K562 (cell line): ENCODE results near the gene DNAJC6. TPM values are rescaled to one million over a fixed set of nuclear protein-coding genes. Genes with fewer than 3 reads are reported as not detected.

Source experiments
- CCNT2 ChIP-seq: IDR thresholded peaks from 2 replicates; pipeline ENCODE4 v1.6.1; 2011; ENCODE audit warnings: borderline replicate concordance, low read depth, mild to moderate bottlenecking, moderate library complexity, mixed read lengths, low read length; ENCODE audit not compliant: insufficient read length; ENCODE audit errors: extremely low read depth
- CEBPB ChIP-seq: fragments of 450-650 bp; IDR thresholded peaks from 2 replicates; pipeline ENCODE4 v1.6.1; 2016; ENCODE audit warnings: missing genetic modification characterization, missing compliant biosample characterization
- DACH1 ChIP-seq: fragments of 450-650 bp; IDR thresholded peaks from 2 replicates; pipeline ENCODE4 v1.6.1; 2018; ENCODE audit not compliant: partially characterized antibody
- HSF4 ChIP-seq: fragments of 250-450 bp; sonication (Bioruptor Pico); IDR thresholded peaks from 2 replicates; pipeline ENCODE4 v2.1.2; 2022; ENCODE audit warnings: mild to moderate bottlenecking, moderate library complexity, borderline replicate concordance
- KDM2B ChIP-seq: fragments of 250-450 bp; sonication (Bioruptor Pico); IDR thresholded peaks from 2 replicates; pipeline ENCODE4 v1.8.0; 2021; ENCODE audit warnings: mild to moderate bottlenecking, moderate library complexity
- RB1 ChIP-seq: fragments of 450-650 bp; IDR thresholded peaks from 2 replicates; pipeline ENCODE4 v1.6.1; 2017; ENCODE audit warnings: low read depth, mild to moderate bottlenecking
- RFX5 ChIP-seq: IDR thresholded peaks from 2 replicates; pipeline ENCODE4 v1.6.1; 2011; ENCODE audit warnings: low read depth, mild to moderate bottlenecking, improper control_type of control experiment, low read length
- SFPQ ChIP-seq: fragments of 200-400 bp; formaldehyde crosslinking; IDR thresholded peaks from 2 replicates; pipeline ENCODE4 v1.6.1; 2017; ENCODE audit warnings: mild to moderate bottlenecking, low read depth, low read length, moderate library complexity
- SLC30A9 ChIP-seq: fragments of 250-450 bp; sonication (Bioruptor Pico); IDR thresholded peaks from 2 replicates; pipeline ENCODE4 v1.8.0; 2022; ENCODE audit warnings: mild to moderate bottlenecking, moderate library complexity
- SMAD4 ChIP-seq: fragments of 250-450 bp; sonication (Bioruptor Pico); conservative IDR thresholded peaks from 2 replicates; pipeline ENCODE4 v1.8.0; 2021; ENCODE audit warnings: inconsistent platforms, mild to moderate bottlenecking, moderate library complexity
- SRF ChIP-seq, 2 experiments: fragments of 250-450, 450-650 bp in 1 of 2; sonication (Bioruptor Pico) in 1 of 2; sonication (generic) in 1 of 2; formaldehyde crosslinking; IDR thresholded peaks; 2 replicates each; pipeline versions ENCODE4 v1.5.0 to v1.5.1; 2020 to 2022; ENCODE audit warnings: mild to moderate bottlenecking in 1 of 2, missing genetic modification reagents in 1 of 2
- ZFP36 ChIP-seq: fragments of 150-350 bp; IDR thresholded peaks from 2 replicates; pipeline ENCODE4 v1.6.1; 2018; ENCODE audit warnings: low read length, low read depth; ENCODE audit not compliant: partially characterized antibody
- polyA plus RNA-seq, 8 experiments: library from polyadenylated mRNA; depleted of rRNA in 4 of 8; stranded (reverse) in 5 of 8; unstranded in 3 of 8; fragments of >200 nt; fragmentation: Nextera tagmentation in 2 of 8; fragmentation: Illumina TruSeq in 1 of 8; extraction: Ambion mirVana in 2 of 8; extraction: Trizol in 1 of 8; gene quantifications; 2 replicates each; pipeline versions ENCODE4 v1.2.1 to v1.2.3, GENCODE V29; 2011 to 2014; ENCODE audit warnings: inconsistent platforms in 1 of 8, missing spikeins in 1 of 8
- total RNA-seq, 7 experiments: library from RNA; depleted of rRNA in 6 of 7; stranded (reverse); fragments of >200 nt in 6 of 7; fragmentation: Illumina TruSeq in 2 of 7; extraction: Trizol in 2 of 7; gene quantifications; 2 replicates each; pipeline versions ENCODE4 v1.2.1 to v1.2.3, GENCODE V29; 2011 to 2021; ENCODE audit warnings: low replicate concordance in 1 of 7
- TF ChIP-seq, protein P1 (sequence below): IDR thresholded peaks from 3 replicates; pipeline ENCODE4 v1.6.1; 2011; ENCODE audit warnings: borderline replicate concordance, mild to moderate bottlenecking; ENCODE audit not compliant: insufficient read length, insufficient read depth
- TF ChIP-seq, protein P2 (sequence below): fragments of 450-650 bp; formaldehyde crosslinking; IDR thresholded peaks from 2 replicates; pipeline ENCODE4 v1.4.0; 2020; ENCODE audit warnings: mild to moderate bottlenecking, mixed read lengths
- TF ChIP-seq, protein P3 (sequence below): sonication (generic); formaldehyde crosslinking; IDR thresholded peaks from 2 replicates; pipeline ENCODE4 v1.4.0; 2020; ENCODE audit warnings: mild to moderate bottlenecking, missing genetic modification reagents
- TF ChIP-seq, protein P4 (sequence below): fragments of 250-450 bp; sonication (Bioruptor Pico); IDR thresholded peaks from 2 replicates; pipeline ENCODE4 v1.5.0; 2021; ENCODE audit warnings: mild to moderate bottlenecking, borderline replicate concordance

The DNAJC6 gene
- total and polyA plus RNA-seq, 9 of the 15 experiments (the other 6 are each of a cell fraction or from before 2014, with no cell fraction given): 6.7 to 78.7 (median 28.0) TPM

DNA sequence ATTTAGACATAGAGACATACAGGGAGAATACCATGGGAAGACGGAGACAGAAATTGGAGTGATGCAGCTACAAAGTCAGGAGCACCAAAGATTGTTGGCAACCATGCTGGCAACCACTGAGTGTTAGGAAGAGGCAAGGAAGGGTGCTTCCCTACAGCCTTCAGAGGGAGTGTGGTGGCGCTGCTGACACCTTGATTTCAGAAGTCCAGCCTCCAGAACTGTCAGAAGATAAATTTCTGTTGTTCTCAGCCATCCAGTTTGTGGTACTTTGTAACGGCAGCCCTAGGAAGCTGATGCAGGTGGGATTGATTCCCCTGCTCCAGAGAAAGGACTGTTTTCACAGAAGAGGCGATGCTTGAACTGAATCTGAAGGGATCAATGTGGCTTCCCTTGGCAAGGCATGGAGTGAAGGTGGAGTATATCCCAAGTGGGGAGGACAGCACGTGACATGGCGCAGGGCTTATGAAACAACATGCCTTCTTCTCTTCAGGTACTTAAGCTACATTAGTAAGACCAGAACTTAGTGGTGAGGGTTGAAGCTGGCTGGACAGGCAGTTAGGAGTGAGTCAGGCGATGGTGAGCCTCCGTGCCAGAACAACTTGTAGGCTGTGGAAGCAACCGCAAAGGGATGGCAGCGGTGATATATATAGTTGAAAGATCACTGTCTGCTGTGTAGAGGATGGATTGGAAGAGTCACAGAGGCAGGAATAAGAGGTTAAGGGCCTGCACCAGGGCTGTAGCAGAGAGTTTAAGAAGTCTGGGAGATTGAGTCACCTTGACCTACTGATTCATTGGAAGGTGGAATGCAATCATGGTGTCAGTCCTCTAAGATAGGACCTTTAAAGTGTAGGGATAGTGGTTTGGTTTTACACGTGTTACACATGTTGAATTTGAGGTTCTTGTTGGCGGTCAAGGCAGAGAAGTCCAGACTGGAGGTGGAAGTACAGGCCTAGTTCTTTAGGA is 113.2 kb downstream of the DNAJC6 start (continued):
- TF ChIP-seq, protein P1, sequence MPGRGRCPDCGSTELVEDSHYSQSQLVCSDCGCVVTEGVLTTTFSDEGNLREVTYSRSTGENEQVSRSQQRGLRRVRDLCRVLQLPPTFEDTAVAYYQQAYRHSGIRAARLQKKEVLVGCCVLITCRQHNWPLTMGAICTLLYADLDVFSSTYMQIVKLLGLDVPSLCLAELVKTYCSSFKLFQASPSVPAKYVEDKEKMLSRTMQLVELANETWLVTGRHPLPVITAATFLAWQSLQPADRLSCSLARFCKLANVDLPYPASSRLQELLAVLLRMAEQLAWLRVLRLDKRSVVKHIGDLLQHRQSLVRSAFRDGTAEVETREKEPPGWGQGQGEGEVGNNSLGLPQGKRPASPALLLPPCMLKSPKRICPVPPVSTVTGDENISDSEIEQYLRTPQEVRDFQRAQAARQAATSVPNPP: no peak
- TF ChIP-seq SLC30A9 (CRISPR knock-in tag): no peak
- TF ChIP-seq SFPQ: no peak
- no peak for TF ChIP-seq KDM2B
- TF ChIP-seq RFX5: no peak
- TF ChIP-seq, protein P2, sequence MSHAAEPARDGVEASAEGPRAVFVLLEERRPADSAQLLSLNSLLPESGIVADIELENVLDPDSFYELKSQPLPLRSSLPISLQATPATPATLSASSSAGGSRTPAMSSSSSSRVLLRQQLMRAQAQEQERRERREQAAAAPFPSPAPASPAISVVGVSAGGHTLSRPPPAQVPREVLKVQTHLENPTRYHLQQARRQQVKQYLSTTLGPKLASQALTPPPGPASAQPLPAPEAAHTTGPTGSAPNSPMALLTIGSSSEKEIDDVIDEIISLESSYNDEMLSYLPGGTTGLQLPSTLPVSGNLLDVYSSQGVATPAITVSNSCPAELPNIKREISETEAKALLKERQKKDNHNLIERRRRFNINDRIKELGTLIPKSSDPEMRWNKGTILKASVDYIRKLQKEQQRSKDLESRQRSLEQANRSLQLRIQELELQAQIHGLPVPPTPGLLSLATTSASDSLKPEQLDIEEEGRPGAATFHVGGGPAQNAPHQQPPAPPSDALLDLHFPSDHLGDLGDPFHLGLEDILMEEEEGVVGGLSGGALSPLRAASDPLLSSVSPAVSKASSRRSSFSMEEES (CRISPR knock-in tag): peak; percentile 81
- no peak for TF ChIP-seq DACH1
- no peak for TF ChIP-seq SRF (CRISPR knock-in tag; IDR thresholded peaks at IDR 0.05)
- TF ChIP-seq HSF4 (CRISPR knock-in tag): no peak
- TF ChIP-seq RB1: no peak
- TF ChIP-seq ZFP36: no peak
- TF ChIP-seq, protein P3, sequence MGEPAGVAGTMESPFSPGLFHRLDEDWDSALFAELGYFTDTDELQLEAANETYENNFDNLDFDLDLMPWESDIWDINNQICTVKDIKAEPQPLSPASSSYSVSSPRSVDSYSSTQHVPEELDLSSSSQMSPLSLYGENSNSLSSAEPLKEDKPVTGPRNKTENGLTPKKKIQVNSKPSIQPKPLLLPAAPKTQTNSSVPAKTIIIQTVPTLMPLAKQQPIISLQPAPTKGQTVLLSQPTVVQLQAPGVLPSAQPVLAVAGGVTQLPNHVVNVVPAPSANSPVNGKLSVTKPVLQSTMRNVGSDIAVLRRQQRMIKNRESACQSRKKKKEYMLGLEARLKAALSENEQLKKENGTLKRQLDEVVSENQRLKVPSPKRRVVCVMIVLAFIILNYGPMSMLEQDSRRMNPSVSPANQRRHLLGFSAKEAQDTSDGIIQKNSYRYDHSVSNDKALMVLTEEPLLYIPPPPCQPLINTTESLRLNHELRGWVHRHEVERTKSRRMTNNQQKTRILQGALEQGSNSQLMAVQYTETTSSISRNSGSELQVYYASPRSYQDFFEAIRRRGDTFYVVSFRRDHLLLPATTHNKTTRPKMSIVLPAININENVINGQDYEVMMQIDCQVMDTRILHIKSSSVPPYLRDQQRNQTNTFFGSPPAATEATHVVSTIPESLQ: 0 out of 2 replicates have a peak, but pooled peaks have one; percentile 13
- peak; percentile 51 for TF ChIP-seq SMAD4 (CRISPR knock-in tag)
- TF ChIP-seq CCNT2: no peak
- TF ChIP-seq, protein P4, sequence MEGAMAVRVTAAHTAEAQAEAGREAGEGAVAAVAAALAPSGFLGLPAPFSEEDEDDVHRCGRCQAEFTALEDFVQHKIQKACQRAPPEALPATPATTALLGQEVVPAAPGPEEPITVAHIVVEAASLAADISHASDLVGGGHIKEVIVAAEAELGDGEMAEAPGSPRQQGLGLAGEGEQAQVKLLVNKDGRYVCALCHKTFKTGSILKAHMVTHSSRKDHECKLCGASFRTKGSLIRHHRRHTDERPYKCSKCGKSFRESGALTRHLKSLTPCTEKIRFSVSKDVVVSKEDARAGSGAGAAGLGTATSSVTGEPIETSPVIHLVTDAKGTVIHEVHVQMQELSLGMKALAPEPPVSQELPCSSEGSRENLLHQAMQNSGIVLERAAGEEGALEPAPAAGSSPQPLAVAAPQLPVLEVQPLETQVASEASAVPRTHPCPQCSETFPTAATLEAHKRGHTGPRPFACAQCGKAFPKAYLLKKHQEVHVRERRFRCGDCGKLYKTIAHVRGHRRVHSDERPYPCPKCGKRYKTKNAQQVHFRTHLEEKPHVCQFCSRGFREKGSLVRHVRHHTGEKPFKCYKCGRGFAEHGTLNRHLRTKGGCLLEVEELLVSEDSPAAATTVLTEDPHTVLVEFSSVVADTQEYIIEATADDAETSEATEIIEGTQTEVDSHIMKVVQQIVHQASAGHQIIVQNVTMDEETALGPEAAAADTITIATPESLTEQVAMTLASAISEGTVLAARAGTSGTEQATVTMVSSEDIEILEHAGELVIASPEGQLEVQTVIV (CRISPR knock-in tag): no peak
- TF ChIP-seq CEBPB (tag): peak; percentile 27; the same call in 1 of the 2 replicates
